HG02840 (cell line): ENCODE results near the gene RBBP7.
A peak's percentile ranks its signal among the peaks of the same experiment; 100 is the strongest.

Experiments
- ATAC-seq: cut with Tn5 transposase; IDR thresholded peaks from one replicate; pipeline ENCODE4 v1.9.1; 2021; ENCODE audit warnings: mild to moderate bottlenecking, moderate library complexity, moderate number of reproducible peaks; ENCODE audit not compliant: unreplicated experiment, low FRiP score

Gene RBBP7

GRCh38 chrX:16870095-16870861 is at the start of gene RBBP7:
Gene RBBP7, minus strand, starts transcription at chrX:16870362. Its CDS starts 309 bp downstream, at chrX:16870053.
- ATAC-seq = peak; percentile 77

GRCh38 chrX:16918979-16919378 is 48.8 kb upstream of the RBBP7 start:
- no peak for ATAC-seq

- no peak for ATAC-seq
Observed at GRCh38 chrX:16917120-16917519, 47.0 kb upstream of the RBBP7 start.

GRCh38 chrX:16916561-16916960 is 46.4 kb upstream of the RBBP7 start:
- ATAC-seq = no peak

- no peak for ATAC-seq
Observed at GRCh38 chrX:16914058-16914457, 43.9 kb upstream of the RBBP7 start.

- ATAC-seq = no peak
Observed at GRCh38 chrX:16910376-16910775, 40.2 kb upstream of the RBBP7 start.

GRCh38 chrX:16903274-16904022 is 33.3 kb upstream of the RBBP7 start:
- ATAC-seq = no peak

- no peak for ATAC-seq
Observed at GRCh38 chrX:16897445-16897844, 27.3 kb upstream of the RBBP7 start.

GRCh38 chrX:16892504-16893362 is 22.6 kb upstream of the RBBP7 start:
- peak; percentile 81 for ATAC-seq

GRCh38 chrX:16885628-16886027 is 15.5 kb upstream of the RBBP7 start:
- no peak for ATAC-seq

GRCh38 chrX:16883487-16883804 is 13.3 kb upstream of the RBBP7 start:
- ATAC-seq = no peak

- peak; percentile 64 for ATAC-seq
Observed at GRCh38 chrX:16882702-16883486, 12.7 kb upstream of the RBBP7 start.

GRCh38 chrX:16882169-16882568 is 12.0 kb upstream of the RBBP7 start:
- no peak for ATAC-seq

- ATAC-seq = no peak
Observed at GRCh38 chrX:16876696-16877095, 6.5 kb upstream of the RBBP7 start.

GRCh38 chrX:16874458-16875095 is 4.4 kb upstream of the RBBP7 start:
- no peak for ATAC-seq

GRCh38 chrX:16873106-16873505 is 2.9 kb upstream of the RBBP7 start:
- ATAC-seq = no peak

GRCh38 chrX:16870862-16871815 is 977 bp upstream of the RBBP7 start:
- no peak for ATAC-seq

GRCh38 chrX:16869393-16870094 is 618 bp downstream of the RBBP7 start:
- ATAC-seq = peak; percentile 39
